GM06990 (cell line): ENCODE data around the gene PTPRM.

Experiments
- DNase-seq: peaks from one replicate; pipeline ENCODE4 v3.0.0-alpha.2; 2011; ENCODE audit not compliant: insufficient read length; ENCODE audit errors: extremely low read depth
- H3K27me3 ChIP-seq: replicated peaks from 2 replicates; pipeline ENCODE4 v1.6.0; 2011; ENCODE audit warnings: low read length; ENCODE audit not compliant: control insufficient read depth, insufficient read depth
- H3K36me3 ChIP-seq: 2 replicates; pipeline ENCODE4 v1.5.1; 2011; ENCODE audit warnings: low read length; ENCODE audit not compliant: control insufficient read depth, insufficient read depth
- H3K4me3 ChIP-seq: replicated peaks from 2 replicates; pipeline ENCODE4 v1.5.1; 2011; ENCODE audit warnings: low read depth, mild to moderate bottlenecking, control low read depth, low read length
- CTCF ChIP-seq: IDR thresholded peaks from 2 replicates; pipeline ENCODE4 v1.5.1; 2011; ENCODE audit warnings: low read length, control low read depth, mild to moderate bottlenecking, inconsistent platforms; ENCODE audit not compliant: insufficient read depth, poor library complexity, severe bottlenecking

PTPRM gene

GRCh38 chr18:7737550-7737949, 170.4 kb downstream of the PTPRM start:
- DNase-seq = no peak
- TF ChIP-seq CTCF = no peak
- no peaks in the 10 kb centered on the region for H3K27me3 ChIP-seq
- no peaks in the 10 kb centered on the region for H3K36me3 ChIP-seq
- no peak overlapping the region for H3K4me3 ChIP-seq

GRCh38 chr18:7740821-7741220, 173.7 kb downstream of the PTPRM start:
- no peaks in the 10 kb centered on the region for H3K36me3 ChIP-seq
- no peak for DNase-seq
- no peaks in the 10 kb centered on the region for H3K27me3 ChIP-seq
- no peak overlapping the region for H3K4me3 ChIP-seq
- TF ChIP-seq CTCF = no peak

GRCh38 chr18:7741640-7742039, 174.5 kb downstream of the PTPRM start:
- Histone ChIP-seq H3K27me3 (no peaks in the 10 kb centered on the region), H3K4me3 (no peak overlapping the region), H3K36me3 (no peaks in the 10 kb centered on the region)
- no peak for TF ChIP-seq CTCF
- no peak for DNase-seq

DNA sequence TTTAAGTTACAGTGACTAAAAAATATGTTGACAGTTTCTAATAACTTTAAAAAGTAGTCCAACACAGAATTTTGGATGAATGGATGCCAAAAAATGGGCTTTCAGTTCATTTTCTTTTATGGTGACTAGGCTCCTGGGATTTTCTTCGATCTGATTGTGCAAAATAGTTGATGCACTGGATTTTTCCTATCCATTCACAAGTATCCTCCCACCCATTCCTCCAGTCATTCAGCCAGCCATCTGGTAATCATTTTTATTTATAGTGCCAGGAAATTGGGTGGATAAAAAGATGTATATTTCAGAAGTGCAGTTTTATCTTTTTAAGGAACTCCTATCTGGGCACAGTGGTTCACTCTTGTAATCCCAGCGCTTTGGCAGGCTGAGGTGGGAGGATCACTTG, 175.1 kb downstream of the PTPRM start:
- no peak for DNase-seq
- TF ChIP-seq CTCF = no peak
- no peak overlapping the region for H3K4me3 ChIP-seq
- no peaks in the 10 kb centered on the region for H3K27me3 ChIP-seq
- H3K36me3 ChIP-seq = no peaks in the 10 kb centered on the region

GRCh38 chr18:7743256-7743655, 176.1 kb downstream of the PTPRM start:
- Histone ChIP-seq H3K27me3 (no peaks in the 10 kb centered on the region), H3K36me3 (no peaks in the 10 kb centered on the region), H3K4me3 (no peak overlapping the region)
- DNase-seq = no peak
- no peak for TF ChIP-seq CTCF

DNA sequence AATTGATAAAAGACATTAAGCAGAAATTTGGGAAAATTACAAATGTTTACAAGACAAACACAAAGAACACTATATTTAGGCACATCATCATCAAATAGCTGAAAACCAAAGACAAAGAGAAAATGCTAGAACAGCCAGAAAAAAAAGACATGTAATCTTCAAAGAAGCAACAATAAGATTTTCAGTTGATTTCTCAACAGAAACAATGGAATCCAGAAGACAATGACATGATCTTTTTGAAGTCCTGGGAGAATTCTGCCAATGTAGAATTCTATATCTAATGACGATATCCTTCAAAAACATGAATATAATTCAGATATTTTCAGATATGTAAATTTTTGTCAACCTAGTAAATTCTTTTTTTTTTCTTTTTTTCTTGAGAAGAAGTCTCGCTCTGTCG, 179.0 kb downstream of the PTPRM start:
- TF ChIP-seq CTCF = no peak
- H3K4me3 ChIP-seq = no peak overlapping the region
- H3K27me3 ChIP-seq = no peaks in the 10 kb centered on the region
- DNase-seq = no peak
- H3K36me3 ChIP-seq = no peaks in the 10 kb centered on the region
